HL-60 (cell line): ENCODE results near the gene KIAA0586.

Source experiments
- TF ChIP-seq, protein P1 (sequence below): IDR thresholded peaks from one replicate; pipeline ENCODE4 v1.5.1; 2011; ENCODE audit warnings: low read length, control low read depth, inconsistent platforms; ENCODE audit not compliant: insufficient read depth
- TF ChIP-seq, protein P2 (sequence below): IDR thresholded peaks from 2 replicates; pipeline ENCODE4 v1.6.1; 2012; ENCODE audit warnings: low read depth; ENCODE audit not compliant: insufficient replicate concordance

DNA sequence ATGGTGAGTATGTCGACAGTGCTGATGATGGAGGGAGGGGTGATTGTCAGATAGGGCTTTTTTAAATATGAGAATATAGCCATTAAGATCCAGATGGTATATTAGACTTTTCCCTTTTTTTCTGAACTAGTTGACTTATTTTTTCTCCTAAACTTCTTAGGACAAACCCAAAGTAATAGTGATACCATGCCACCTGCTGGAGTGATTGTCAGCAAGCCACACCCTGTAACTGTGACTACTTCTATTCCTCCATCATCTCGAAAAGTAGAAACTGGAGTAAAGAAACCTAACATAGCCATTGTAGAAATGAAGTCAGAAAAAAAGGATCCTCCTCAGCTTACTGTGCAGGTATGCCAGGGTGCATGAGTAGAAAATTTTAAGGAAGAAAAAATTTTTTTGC is 40.1 kb downstream of the KIAA0586 start:
- TF ChIP-seq, protein P1, sequence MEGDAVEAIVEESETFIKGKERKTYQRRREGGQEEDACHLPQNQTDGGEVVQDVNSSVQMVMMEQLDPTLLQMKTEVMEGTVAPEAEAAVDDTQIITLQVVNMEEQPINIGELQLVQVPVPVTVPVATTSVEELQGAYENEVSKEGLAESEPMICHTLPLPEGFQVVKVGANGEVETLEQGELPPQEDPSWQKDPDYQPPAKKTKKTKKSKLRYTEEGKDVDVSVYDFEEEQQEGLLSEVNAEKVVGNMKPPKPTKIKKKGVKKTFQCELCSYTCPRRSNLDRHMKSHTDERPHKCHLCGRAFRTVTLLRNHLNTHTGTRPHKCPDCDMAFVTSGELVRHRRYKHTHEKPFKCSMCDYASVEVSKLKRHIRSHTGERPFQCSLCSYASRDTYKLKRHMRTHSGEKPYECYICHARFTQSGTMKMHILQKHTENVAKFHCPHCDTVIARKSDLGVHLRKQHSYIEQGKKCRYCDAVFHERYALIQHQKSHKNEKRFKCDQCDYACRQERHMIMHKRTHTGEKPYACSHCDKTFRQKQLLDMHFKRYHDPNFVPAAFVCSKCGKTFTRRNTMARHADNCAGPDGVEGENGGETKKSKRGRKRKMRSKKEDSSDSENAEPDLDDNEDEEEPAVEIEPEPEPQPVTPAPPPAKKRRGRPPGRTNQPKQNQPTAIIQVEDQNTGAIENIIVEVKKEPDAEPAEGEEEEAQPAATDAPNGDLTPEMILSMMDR = no peak
- TF ChIP-seq, protein P2, sequence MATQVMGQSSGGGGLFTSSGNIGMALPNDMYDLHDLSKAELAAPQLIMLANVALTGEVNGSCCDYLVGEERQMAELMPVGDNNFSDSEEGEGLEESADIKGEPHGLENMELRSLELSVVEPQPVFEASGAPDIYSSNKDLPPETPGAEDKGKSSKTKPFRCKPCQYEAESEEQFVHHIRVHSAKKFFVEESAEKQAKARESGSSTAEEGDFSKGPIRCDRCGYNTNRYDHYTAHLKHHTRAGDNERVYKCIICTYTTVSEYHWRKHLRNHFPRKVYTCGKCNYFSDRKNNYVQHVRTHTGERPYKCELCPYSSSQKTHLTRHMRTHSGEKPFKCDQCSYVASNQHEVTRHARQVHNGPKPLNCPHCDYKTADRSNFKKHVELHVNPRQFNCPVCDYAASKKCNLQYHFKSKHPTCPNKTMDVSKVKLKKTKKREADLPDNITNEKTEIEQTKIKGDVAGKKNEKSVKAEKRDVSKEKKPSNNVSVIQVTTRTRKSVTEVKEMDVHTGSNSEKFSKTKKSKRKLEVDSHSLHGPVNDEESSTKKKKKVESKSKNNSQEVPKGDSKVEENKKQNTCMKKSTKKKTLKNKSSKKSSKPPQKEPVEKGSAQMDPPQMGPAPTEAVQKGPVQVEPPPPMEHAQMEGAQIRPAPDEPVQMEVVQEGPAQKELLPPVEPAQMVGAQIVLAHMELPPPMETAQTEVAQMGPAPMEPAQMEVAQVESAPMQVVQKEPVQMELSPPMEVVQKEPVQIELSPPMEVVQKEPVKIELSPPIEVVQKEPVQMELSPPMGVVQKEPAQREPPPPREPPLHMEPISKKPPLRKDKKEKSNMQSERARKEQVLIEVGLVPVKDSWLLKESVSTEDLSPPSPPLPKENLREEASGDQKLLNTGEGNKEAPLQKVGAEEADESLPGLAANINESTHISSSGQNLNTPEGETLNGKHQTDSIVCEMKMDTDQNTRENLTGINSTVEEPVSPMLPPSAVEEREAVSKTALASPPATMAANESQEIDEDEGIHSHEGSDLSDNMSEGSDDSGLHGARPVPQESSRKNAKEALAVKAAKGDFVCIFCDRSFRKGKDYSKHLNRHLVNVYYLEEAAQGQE = no peak
